Ishikawa (cell line): ENCODE results near the gene NUP62CL.
A peak's percentile ranks its signal among the peaks of the same experiment; 100 is the strongest.

ENCODE experiments used
- CEBPB ChIP-seq: IDR thresholded peaks from 2 replicates; pipeline ENCODE4 v1.6.1; 2012
- CREB1 ChIP-seq: IDR thresholded peaks from 2 replicates; pipeline ENCODE4 v1.6.1; 2012; ENCODE audit warnings: low read depth
- EGR1 ChIP-seq: IDR thresholded peaks from 2 replicates; pipeline ENCODE4 v1.6.1; 2012
- EP300 ChIP-seq: IDR thresholded peaks from 2 replicates; pipeline ENCODE4 v1.6.1; 2012; ENCODE audit warnings: borderline replicate concordance
- FOXM1 ChIP-seq: IDR thresholded peaks from 2 replicates; pipeline ENCODE4 v1.6.1; 2012; ENCODE audit warnings: low read depth, borderline replicate concordance
- NFIC ChIP-seq: IDR thresholded peaks from 2 replicates; pipeline ENCODE4 v1.6.1; 2012
- RAD21 ChIP-seq: IDR thresholded peaks from 2 replicates; pipeline ENCODE4 v1.6.1; 2012; ENCODE audit warnings: low read depth
- TAF1 ChIP-seq: IDR thresholded peaks from 2 replicates; pipeline ENCODE4 v1.6.1; 2012; ENCODE audit warnings: low read depth, mild to moderate bottlenecking
- TCF12 ChIP-seq: IDR thresholded peaks from 2 replicates; pipeline ENCODE4 v1.6.1; 2012; ENCODE audit warnings: low read depth
- TEAD4 ChIP-seq: IDR thresholded peaks from 2 replicates; pipeline ENCODE4 v1.6.1; 2012
- YY1 ChIP-seq: IDR thresholded peaks from 2 replicates; pipeline ENCODE4 v1.6.1; 2012; ENCODE audit warnings: low read depth
- ZBTB7A ChIP-seq: IDR thresholded peaks from 2 replicates; pipeline ENCODE4 v1.6.1; 2012; ENCODE audit warnings: low read depth
- TF ChIP-seq, protein P1 (sequence below): IDR thresholded peaks from 2 replicates; pipeline ENCODE4 v1.6.1; 2012
- TF ChIP-seq, protein P2 (sequence below): IDR thresholded peaks from 2 replicates; pipeline ENCODE4 v1.6.1; 2012
- TF ChIP-seq, protein P3 (sequence below): IDR thresholded peaks from 2 replicates; pipeline ENCODE4 v1.6.1; 2012; ENCODE audit warnings: low read depth, mild to moderate bottlenecking

Gene NUP62CL

DNA sequence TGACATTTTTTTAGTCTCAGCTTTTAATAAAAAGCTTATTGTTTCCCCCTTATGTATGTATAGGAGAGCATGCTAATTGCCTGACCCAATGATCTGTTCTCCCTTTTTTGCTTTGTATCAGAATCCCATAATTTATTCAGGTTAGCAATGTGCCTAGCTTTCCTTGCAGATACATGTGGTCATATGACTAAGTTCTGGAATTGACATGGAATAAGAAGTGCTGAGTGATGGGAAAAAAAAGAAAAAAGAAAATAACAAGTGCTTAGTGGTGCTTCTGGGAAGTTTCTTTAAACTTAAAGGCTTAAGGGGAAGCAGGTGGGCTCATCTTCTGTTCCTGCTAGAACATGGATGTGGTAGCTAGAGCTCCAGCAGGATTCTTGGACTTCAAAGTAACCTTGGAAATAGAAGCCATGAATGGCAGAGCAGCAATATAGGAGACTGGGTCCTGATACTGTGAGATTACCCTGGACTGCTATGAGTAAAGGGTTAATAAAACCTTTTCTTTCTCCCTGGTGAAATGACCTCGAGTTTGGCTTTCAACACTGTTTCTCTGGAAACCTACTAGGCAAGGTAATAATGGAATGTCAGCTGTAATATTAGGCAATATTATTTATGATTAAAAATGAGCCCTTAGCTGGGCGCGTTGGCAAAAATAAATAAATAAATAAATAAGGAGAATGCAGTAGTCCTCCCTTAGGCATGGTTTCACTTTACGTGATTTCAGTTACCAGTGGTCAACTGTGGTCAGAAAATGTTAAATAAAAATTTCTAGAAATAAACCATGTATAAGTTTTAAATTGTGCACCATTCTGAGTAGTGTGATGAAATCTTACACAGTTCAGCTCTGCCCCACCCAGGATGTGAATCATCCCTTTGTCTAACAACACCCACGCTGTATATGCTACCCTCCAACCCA is 70.9 kb downstream of the NUP62CL start:
- no peak for TF ChIP-seq CEBPB
- TF ChIP-seq TEAD4, result no peak

DNA sequence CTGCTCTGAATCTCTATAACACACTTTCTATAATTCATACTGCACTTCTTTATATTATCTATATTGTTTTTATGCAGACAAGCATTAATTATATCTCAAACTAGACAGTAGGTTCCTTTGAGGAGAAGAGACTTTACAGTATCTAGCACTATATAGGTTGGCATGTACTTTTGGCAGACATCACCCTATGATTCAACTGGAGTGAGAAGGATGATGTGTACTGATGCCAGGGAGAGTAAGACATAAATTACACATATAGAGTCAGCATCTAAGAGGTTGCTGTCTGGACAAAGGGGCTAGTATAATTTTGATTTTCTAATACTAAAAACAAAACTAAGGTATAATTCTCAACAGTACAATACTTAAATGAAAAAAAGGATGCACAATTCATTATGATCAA is 82.5 kb downstream of the NUP62CL start:
- TF ChIP-seq CEBPB (no peak), EP300 (no peak), CREB1 (no peak), ZBTB7A (no peak), TAF1 (no peak), TEAD4 (no peak), TCF12 (no peak), YY1 (no peak)
- TF ChIP-seq, protein P1, sequence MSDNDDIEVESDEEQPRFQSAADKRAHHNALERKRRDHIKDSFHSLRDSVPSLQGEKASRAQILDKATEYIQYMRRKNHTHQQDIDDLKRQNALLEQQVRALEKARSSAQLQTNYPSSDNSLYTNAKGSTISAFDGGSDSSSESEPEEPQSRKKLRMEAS, result no peak
- TF ChIP-seq, protein P2, sequence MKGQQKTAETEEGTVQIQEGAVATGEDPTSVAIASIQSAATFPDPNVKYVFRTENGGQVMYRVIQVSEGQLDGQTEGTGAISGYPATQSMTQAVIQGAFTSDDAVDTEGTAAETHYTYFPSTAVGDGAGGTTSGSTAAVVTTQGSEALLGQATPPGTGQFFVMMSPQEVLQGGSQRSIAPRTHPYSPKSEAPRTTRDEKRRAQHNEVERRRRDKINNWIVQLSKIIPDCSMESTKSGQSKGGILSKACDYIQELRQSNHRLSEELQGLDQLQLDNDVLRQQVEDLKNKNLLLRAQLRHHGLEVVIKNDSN, result no peak
- TF ChIP-seq, protein P3, sequence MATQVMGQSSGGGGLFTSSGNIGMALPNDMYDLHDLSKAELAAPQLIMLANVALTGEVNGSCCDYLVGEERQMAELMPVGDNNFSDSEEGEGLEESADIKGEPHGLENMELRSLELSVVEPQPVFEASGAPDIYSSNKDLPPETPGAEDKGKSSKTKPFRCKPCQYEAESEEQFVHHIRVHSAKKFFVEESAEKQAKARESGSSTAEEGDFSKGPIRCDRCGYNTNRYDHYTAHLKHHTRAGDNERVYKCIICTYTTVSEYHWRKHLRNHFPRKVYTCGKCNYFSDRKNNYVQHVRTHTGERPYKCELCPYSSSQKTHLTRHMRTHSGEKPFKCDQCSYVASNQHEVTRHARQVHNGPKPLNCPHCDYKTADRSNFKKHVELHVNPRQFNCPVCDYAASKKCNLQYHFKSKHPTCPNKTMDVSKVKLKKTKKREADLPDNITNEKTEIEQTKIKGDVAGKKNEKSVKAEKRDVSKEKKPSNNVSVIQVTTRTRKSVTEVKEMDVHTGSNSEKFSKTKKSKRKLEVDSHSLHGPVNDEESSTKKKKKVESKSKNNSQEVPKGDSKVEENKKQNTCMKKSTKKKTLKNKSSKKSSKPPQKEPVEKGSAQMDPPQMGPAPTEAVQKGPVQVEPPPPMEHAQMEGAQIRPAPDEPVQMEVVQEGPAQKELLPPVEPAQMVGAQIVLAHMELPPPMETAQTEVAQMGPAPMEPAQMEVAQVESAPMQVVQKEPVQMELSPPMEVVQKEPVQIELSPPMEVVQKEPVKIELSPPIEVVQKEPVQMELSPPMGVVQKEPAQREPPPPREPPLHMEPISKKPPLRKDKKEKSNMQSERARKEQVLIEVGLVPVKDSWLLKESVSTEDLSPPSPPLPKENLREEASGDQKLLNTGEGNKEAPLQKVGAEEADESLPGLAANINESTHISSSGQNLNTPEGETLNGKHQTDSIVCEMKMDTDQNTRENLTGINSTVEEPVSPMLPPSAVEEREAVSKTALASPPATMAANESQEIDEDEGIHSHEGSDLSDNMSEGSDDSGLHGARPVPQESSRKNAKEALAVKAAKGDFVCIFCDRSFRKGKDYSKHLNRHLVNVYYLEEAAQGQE, result no peak

DNA sequence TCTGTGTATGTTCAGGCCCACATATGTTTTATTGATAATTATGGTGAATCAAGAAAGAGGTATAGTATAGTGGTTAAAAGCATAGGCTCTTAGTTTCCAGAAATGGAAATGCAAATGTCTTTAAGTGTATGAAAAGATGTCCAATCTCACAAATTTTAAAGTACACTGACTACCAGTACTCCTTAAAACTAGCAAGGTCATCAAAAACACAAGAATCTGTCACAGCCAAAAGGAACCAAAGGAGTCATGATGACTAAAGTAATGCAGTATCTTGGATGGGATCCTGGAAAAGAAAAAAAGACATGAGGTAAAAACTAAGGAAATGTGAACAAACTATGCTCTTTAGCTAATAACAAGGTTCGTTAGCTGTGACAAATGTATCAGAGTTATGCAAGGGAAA is 87.0 kb downstream of the NUP62CL start:
- TF ChIP-seq FOXM1 (no peak), TCF12 (no peak), ZBTB7A (no peak), TAF1 (no peak), EGR1 (no peak), NFIC (no peak), EP300 (no peak), TEAD4 (no peak), YY1 (no peak), CREB1 (no peak), CEBPB (no peak), RAD21 (no peak)
- TF ChIP-seq, protein P3, result no peak
- TF ChIP-seq, protein P1, result no peak
- TF ChIP-seq, protein P2, result no peak

DNA sequence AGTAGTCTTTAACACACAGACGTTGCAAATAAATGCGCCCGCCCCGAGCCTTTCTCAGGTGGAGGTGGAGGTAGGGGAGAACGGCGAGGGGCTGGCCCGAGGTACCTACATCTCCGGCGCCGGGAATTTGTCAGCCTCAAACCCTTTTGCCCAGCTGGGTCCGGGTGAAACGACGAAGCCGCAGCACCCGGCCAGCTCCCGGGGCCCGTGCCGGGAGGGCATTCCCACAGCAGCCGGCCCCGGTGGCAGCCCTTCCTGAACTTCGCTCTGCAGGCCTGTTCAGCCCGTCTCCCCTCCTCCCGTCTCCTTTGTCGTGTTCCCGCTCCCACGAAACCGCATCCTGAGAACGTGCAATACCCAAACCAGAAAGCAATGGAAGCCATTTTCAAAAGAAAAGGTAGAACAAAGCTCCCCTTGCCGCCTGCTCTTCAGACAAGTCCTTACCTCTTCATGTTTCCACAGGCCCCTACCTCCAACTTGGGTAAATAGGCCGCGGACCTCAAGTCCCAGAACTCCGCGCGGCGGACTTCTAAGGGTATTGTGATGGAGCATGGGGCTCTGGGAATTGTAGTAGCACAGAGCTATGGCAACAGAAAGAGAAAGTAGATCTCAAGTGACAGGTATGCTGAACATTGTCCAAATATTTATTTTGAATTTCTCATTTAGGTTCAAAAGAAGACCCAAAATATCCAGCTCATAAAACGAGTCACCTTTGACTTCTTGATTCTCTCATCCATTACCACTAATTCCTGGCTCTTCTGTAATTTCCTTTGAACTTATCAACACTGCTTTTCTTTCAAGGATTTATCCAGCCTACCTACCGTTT is 87.7 kb downstream of the NUP62CL start, which contains the start of gene RBM41:
RBM41 (minus strand) TSS at position 501 of the 826 bp plus-strand sequence; CDS start at position 452, 49 bp downstream.
- peak; percentile 32; the same call in 1 of the 2 replicates for TF ChIP-seq TAF1
- no peak for TF ChIP-seq YY1

DNA sequence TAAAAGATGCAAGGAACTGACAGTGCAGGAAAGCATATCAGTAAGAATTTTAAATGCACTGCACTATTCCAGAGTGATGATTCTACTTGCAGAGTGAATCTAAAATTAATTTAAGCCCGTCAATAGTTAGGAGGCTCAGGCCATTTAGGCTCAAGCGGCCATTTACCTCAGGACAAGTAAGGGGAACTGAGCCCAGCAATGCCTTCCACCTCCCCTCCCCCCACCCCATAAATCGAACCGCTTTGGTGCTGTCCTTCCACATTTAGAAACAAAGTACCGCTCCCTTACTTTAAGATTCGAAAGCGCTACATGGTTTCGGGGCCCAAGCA is 88.3 kb downstream of the NUP62CL start:
- TF ChIP-seq TAF1 (no peak), FOXM1 (no peak), YY1 (no peak), TEAD4 (no peak), CREB1 (no peak), EP300 (no peak), TCF12 (no peak), RAD21 (no peak), NFIC (no peak), ZBTB7A (no peak), EGR1 (no peak), CEBPB (no peak)
- TF ChIP-seq, protein P1, result no peak
- TF ChIP-seq, protein P3, result no peak
